WTC11 (cell line): ENCODE results near the gene PLPPR1. TPM values are rescaled to one million over a fixed set of nuclear protein-coding genes. Genes with fewer than 3 reads are reported as not detected.

Source experiments
- ATAC-seq: fragments of 200-7000 bp; cut with Tn5 transposase; 2 replicates; pipeline ENCODE4 v1.10.0; 2021; ENCODE audit warnings: mild to moderate bottlenecking, moderate library complexity
- CTCF ChIA-PET: fragments of 300-600 bp; sonication (Branson Sonifier 250); formaldehyde crosslinking; loops from one replicate; lab custom pipeline; 2021; ENCODE audit warnings: antibody characterized with exemption; lab: Charles Lee
- POLR2A ChIA-PET: fragments of 350-600 bp; sonication (Branson Sonifier 250); formaldehyde crosslinking; loops from one replicate; lab custom pipeline; 2021; ENCODE audit warnings: antibody characterized with exemption; lab: Charles Lee
- DNase-seq: peaks from one replicate; pipeline ENCODE4 v3.0.0; 2021; ENCODE audit warnings: low spot score
- H3K27ac Mint-ChIP-seq: 2 replicates; pipeline ENCODE4 v1.8.0; 2021; ENCODE audit warnings: mixed read lengths
- H3K27me3 Mint-ChIP-seq: 2 replicates; pipeline ENCODE4 v1.8.0; 2021; ENCODE audit warnings: low read depth, mild to moderate bottlenecking, moderate library complexity, mixed read lengths
- H3K36me3 Mint-ChIP-seq: 2 replicates; pipeline ENCODE4 v1.8.0; 2021; ENCODE audit warnings: mixed read lengths
- H3K4me1 Mint-ChIP-seq: 2 replicates; pipeline ENCODE4 v1.8.0; 2022; ENCODE audit warnings: mixed read lengths
- H3K4me3 Mint-ChIP-seq: 2 replicates; pipeline ENCODE4 v1.8.0; 2021; ENCODE audit warnings: mild to moderate bottlenecking, moderate library complexity, mixed read lengths
- H3K9me3 Mint-ChIP-seq: 2 replicates; pipeline ENCODE4 v1.8.0; 2021; ENCODE audit warnings: mixed read lengths
- CBFB ChIP-seq: sonication (generic); formaldehyde crosslinking; IDR thresholded peaks from 2 replicates; pipeline ENCODE4 v1.8.1; 2022; ENCODE audit warnings: mild to moderate bottlenecking, low read depth, missing genetic modification reagents
- FOXJ3 ChIP-seq: sonication (generic); formaldehyde crosslinking; IDR thresholded peaks from 2 replicates; pipeline ENCODE4 v1.9.0; 2021; ENCODE audit warnings: missing genetic modification reagents, mild to moderate bottlenecking, borderline replicate concordance
- HMGA2 ChIP-seq: fragments of 250-450 bp; sonication (Bioruptor Pico); IDR thresholded peaks from 2 replicates; pipeline ENCODE4 v1.4.0; 2021; ENCODE audit warnings: mild to moderate bottlenecking, moderate library complexity
- MAX ChIP-seq: sonication (generic); formaldehyde crosslinking; IDR thresholded peaks from 2 replicates; pipeline ENCODE4 v1.8.0; 2022; ENCODE audit warnings: mild to moderate bottlenecking, missing genetic modification reagents
- NFE2L1 ChIP-seq: sonication (generic); formaldehyde crosslinking; IDR thresholded peaks from 2 replicates; pipeline ENCODE4 v1.8.1; 2023; ENCODE audit warnings: missing genetic modification reagents
- NR3C1 ChIP-seq: sonication (generic); formaldehyde crosslinking; conservative IDR thresholded peaks from 2 replicates; pipeline ENCODE4 v1.8.1; 2023; ENCODE audit warnings: low read depth, mild to moderate bottlenecking, missing genetic modification reagents
- PREB ChIP-seq: sonication (generic); formaldehyde crosslinking; IDR thresholded peaks from 2 replicates; pipeline ENCODE4 v1.8.1; 2022; ENCODE audit warnings: mild to moderate bottlenecking, missing genetic modification reagents, moderate library complexity, borderline replicate concordance
- RELA ChIP-seq: sonication (generic); formaldehyde crosslinking; IDR thresholded peaks from 2 replicates; pipeline ENCODE4 v1.8.1; 2022; ENCODE audit warnings: missing genetic modification reagents, mild to moderate bottlenecking, borderline replicate concordance
- TCF7 ChIP-seq: sonication (generic); formaldehyde crosslinking; IDR thresholded peaks from 2 replicates; pipeline ENCODE4 v1.8.0; 2022; ENCODE audit warnings: mild to moderate bottlenecking, low read depth, missing genetic modification reagents, moderate library complexity
- TP53 ChIP-seq: sonication (generic); formaldehyde crosslinking; IDR thresholded peaks from 2 replicates; pipeline ENCODE4 v1.8.1; 2023; ENCODE audit warnings: mild to moderate bottlenecking, missing genetic modification reagents
- ZBTB21 ChIP-seq: sonication (generic); formaldehyde crosslinking; IDR thresholded peaks from 2 replicates; pipeline ENCODE4 v1.8.1; 2023; ENCODE audit warnings: mild to moderate bottlenecking, missing genetic modification reagents, borderline replicate concordance
- ZNF219 ChIP-seq: sonication (generic); formaldehyde crosslinking; IDR thresholded peaks from 2 replicates; pipeline ENCODE4 v1.8.0; 2023; ENCODE audit warnings: missing genetic modification reagents, mild to moderate bottlenecking, borderline replicate concordance
- ZNF416 ChIP-seq: fragments of 250-450 bp; sonication (Bioruptor Pico); IDR thresholded peaks from 2 replicates; pipeline ENCODE4 v1.9.0; 2021; ENCODE audit warnings: mild to moderate bottlenecking, inconsistent platforms
- ZNF671 ChIP-seq: fragments of 250-450 bp; sonication (Bioruptor Pico); IDR thresholded peaks from 2 replicates; pipeline ENCODE4 v1.8.0; 2021; ENCODE audit warnings: mild to moderate bottlenecking
- total RNA-seq: library from RNA; stranded (reverse); gene quantifications from 3 replicates; pipeline ENCODE4 v1.2.3, GENCODE V29; 2021
- TF ChIP-seq, protein P1 (sequence below): sonication (generic); formaldehyde crosslinking; IDR thresholded peaks from 2 replicates; pipeline ENCODE4 v1.8.1; 2022; ENCODE audit warnings: low read depth, missing genetic modification reagents, borderline replicate concordance
- TF ChIP-seq, protein P2 (sequence below): fragments of 250-450 bp; sonication (Bioruptor Pico); IDR thresholded peaks from 2 replicates; pipeline ENCODE4 v1.9.0; 2021; ENCODE audit warnings: mild to moderate bottlenecking
- TF ChIP-seq, protein P3 (sequence below): sonication (generic); formaldehyde crosslinking; IDR thresholded peaks from 2 replicates; pipeline ENCODE4 v1.8.0; 2023; ENCODE audit warnings: missing genetic modification reagents
- TF ChIP-seq, protein P4 (sequence below): fragments of 200-600 bp; IDR thresholded peaks from 2 replicates; pipeline ENCODE4 v1.8.0; 2022; ENCODE audit warnings: antibody characterized with exemption

Gene PLPPR1
- total RNA-seq, 1 experiment from 2014 or later = 1.5 TPM

DNA sequence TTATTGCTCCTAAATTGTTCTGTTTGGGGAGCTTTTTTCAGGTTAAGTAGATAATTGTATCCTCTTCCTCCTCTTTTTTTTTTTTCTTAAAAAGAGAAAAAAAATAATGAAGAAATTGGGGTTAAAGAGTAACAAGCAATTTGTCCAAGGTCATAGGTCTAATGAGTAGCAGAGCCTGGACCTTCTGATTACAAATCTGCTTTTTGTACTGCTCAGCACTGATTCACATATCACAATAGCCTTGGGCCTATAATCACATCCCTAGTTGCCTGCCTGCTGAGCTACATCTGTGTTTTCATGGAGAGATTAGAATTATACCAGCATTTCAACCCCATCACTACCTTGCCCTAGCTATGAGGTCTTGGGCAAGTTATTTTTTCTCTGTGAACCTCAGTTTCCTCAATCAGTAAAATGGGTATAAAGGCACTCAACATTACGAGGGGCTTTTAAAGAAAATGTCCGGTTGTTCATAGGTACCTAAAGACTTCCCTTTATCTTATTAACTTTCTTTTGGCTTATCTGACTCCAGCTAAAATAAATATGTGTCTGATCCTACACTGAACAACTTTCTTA is 204.0 kb downstream of the PLPPR1 start:
- Mint-ChIP-seq H3K9me3 (peaks cover 6% of the 10 kb centered on the region), H3K4me1 (peaks cover 56% of the 10 kb centered on the region), H3K27me3 (no peaks in the 10 kb centered on the region), H3K36me3 (peaks cover 3% of the 10 kb centered on the region; the same call in 1 of the 2 replicates), H3K27ac (no peak overlapping the region), H3K4me3 (no peak overlapping the region)
- no peak for DNase-seq
- ChIA-PET POLR2A (no interaction called here), CTCF (interaction anchor here (1.5 kb wide), 1 partner anchor 113 kb away, joined by 10 read pairs; no protein-coding TSS in a partner anchor)
- TF ChIP-seq ZNF416 (CRISPR knock-in tag) (no peak), NFE2L1 (CRISPR knock-in tag) (no peak), ZNF219 (no peak), TP53 (CRISPR knock-in tag) (no peak)
- TF ChIP-seq, protein P1, sequence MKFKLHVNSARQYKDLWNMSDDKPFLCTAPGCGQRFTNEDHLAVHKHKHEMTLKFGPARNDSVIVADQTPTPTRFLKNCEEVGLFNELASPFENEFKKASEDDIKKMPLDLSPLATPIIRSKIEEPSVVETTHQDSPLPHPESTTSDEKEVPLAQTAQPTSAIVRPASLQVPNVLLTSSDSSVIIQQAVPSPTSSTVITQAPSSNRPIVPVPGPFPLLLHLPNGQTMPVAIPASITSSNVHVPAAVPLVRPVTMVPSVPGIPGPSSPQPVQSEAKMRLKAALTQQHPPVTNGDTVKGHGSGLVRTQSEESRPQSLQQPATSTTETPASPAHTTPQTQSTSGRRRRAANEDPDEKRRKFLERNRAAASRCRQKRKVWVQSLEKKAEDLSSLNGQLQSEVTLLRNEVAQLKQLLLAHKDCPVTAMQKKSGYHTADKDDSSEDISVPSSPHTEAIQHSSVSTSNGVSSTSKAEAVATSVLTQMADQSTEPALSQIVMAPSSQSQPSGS (CRISPR knock-in tag) = no peak
- TF ChIP-seq, protein P2, sequence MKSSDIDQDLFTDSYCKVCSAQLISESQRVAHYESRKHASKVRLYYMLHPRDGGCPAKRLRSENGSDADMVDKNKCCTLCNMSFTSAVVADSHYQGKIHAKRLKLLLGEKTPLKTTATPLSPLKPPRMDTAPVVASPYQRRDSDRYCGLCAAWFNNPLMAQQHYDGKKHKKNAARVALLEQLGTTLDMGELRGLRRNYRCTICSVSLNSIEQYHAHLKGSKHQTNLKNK (CRISPR knock-in tag) = no peak
- TF ChIP-seq, protein P3, sequence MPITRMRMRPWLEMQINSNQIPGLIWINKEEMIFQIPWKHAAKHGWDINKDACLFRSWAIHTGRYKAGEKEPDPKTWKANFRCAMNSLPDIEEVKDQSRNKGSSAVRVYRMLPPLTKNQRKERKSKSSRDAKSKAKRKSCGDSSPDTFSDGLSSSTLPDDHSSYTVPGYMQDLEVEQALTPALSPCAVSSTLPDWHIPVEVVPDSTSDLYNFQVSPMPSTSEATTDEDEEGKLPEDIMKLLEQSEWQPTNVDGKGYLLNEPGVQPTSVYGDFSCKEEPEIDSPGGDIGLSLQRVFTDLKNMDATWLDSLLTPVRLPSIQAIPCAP = no peak
- no peak for ATAC-seq

DNA sequence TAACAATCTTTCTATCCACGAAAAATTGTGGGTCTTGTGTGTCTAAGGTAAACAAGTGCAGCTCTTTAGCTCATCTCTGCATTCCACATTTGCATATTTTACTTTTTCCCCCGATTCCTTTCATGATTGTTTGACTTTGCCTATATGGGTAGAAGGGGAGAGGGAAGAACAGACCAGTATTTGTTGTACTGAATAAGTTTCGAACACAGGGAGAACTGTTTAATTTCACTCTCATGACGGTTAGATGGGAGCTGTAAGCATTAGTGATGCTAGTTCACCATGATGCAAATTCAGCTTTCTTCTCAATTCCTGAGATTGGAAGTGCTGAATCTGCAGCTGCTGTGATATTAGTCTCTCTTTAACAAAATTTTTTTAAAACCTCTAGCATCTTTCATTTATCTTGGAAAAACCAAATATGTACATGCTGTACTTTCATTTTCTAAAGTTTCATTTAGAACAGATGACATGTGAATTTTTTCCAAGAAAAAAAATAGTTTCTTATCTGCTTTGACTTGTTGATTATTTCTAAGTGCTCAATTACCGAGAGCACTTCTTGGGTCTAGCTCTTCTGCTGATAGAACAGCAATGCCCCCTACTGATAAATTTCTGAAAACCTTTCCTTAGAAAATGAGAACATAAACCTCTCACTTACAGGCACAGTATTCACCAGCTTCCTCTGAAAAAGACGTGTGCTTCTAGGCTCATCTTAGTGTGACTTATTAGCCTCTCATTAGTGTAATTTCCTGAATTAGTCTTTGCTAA is 206.8 kb downstream of the PLPPR1 start:
- H3K4me3 Mint-ChIP-seq = no peak overlapping the region
- H3K9me3 Mint-ChIP-seq = peaks cover 13% of the 10 kb centered on the region
- ChIA-PET CTCF (interaction anchor here (0.7 to 1.9 kb wide), 25 partner anchors 9 to 636 kb away, joined by 3 to 46 read pairs (median 5); partner anchors contain the start of gene PLPPR1), POLR2A (no interaction called here)
- peaks cover 3% of the 10 kb centered on the region; the same call in 1 of the 2 replicates for H3K36me3 Mint-ChIP-seq
- peak overlapping the region; percentile 35 for H3K27ac Mint-ChIP-seq
- no peak for DNase-seq
- H3K27me3 Mint-ChIP-seq = no peaks in the 10 kb centered on the region
- ATAC-seq = peak; percentile 89
- no peak for TF ChIP-seq ZBTB21
- TF ChIP-seq, protein P4, sequence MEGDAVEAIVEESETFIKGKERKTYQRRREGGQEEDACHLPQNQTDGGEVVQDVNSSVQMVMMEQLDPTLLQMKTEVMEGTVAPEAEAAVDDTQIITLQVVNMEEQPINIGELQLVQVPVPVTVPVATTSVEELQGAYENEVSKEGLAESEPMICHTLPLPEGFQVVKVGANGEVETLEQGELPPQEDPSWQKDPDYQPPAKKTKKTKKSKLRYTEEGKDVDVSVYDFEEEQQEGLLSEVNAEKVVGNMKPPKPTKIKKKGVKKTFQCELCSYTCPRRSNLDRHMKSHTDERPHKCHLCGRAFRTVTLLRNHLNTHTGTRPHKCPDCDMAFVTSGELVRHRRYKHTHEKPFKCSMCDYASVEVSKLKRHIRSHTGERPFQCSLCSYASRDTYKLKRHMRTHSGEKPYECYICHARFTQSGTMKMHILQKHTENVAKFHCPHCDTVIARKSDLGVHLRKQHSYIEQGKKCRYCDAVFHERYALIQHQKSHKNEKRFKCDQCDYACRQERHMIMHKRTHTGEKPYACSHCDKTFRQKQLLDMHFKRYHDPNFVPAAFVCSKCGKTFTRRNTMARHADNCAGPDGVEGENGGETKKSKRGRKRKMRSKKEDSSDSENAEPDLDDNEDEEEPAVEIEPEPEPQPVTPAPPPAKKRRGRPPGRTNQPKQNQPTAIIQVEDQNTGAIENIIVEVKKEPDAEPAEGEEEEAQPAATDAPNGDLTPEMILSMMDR = peak; percentile 32; the same call in 1 of the 2 replicates
- TF ChIP-seq CBFB (CRISPR knock-in tag) = no peak
- TF ChIP-seq, all 79 proteins: peak for 1
- H3K4me1 Mint-ChIP-seq = peaks cover 47% of the 10 kb centered on the region

DNA sequence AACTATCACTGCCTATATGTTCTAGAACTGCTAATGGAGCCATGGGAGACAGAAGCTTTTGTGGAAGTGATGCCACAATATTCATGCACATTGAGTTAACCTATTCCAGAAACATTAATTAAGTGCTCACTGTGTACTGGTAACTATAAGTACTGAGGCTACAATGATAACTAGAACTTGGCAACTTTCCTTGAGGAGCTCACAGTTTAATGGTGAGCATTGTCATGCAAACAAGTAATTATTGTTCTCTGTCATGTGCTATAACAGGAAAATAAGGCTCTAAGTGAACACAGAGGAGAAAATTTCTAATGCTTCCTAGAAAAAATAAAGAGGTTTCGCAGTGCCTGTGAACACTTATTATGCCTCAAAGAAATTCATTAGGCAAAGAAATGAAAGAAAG is 214.1 kb downstream of the PLPPR1 start:
- no peak for DNase-seq
- Mint-ChIP-seq H3K27ac (no peak overlapping the region), H3K36me3 (no peaks in the 10 kb centered on the region), H3K4me3 (no peak overlapping the region), H3K27me3 (no peaks in the 10 kb centered on the region), H3K4me1 (no peaks in the 10 kb centered on the region), H3K9me3 (peaks cover 9% of the 10 kb centered on the region)
- POLR2A ChIA-PET = no interaction called here
- no peak for ATAC-seq
- no peak for TF ChIP-seq ZNF671 (CRISPR knock-in tag)
- TF ChIP-seq NR3C1 (CRISPR knock-in tag) = no peak
- TF ChIP-seq TCF7 = no peak
- no peak for TF ChIP-seq HMGA2 (CRISPR knock-in tag)
- no peak for TF ChIP-seq FOXJ3
- TF ChIP-seq PREB (CRISPR knock-in tag) = no peak
- no peak for TF ChIP-seq RELA (CRISPR knock-in tag)
- no peak for TF ChIP-seq MAX (CRISPR knock-in tag)
- CTCF ChIA-PET = interaction anchor here (1.0 kb wide), 1 partner anchor 640 kb away, joined by 3 read pairs; no protein-coding TSS in a partner anchor
